22Rv1 (cell line): Measurements from ENCODE around the gene BMAL1.

Source experiments
- H3K27ac ChIP-seq: fragments of 450-650 bp; 2 replicates; pipeline ENCODE4 v1.5.1; 2017
- ZFX ChIP-seq: fragments of 450-650 bp; IDR thresholded peaks from 2 replicates; pipeline ENCODE4 v1.6.1; 2017; ENCODE audit warnings: antibody characterized with exemption, borderline replicate concordance
- TF ChIP-seq, protein P1 (sequence below): fragments of 450-650 bp; IDR thresholded peaks from 2 replicates; pipeline ENCODE4 v1.5.1; 2017; ENCODE audit warnings: mild to moderate bottlenecking

BMAL1 gene

DNA sequence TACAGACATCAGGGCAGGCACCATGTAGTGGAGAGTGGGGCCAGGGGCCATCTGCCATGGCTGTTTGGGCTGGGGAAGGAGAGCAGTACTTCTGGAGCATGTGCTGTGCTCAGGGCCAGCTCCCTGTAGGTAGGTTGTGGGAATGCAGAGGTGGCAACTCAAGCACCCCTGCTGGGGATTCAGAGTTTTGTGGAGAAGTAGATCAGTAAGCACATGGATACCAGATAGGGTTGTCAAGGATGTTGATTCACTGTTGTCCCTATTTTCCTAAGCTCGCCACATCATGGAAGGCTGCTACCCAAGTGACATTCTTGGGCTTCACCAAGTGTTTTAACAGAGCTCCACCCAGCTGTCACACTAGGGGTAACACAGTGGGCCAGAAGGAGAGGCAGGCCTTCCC is 67.2 kb downstream of the BMAL1 start:
- TF ChIP-seq, protein P1, sequence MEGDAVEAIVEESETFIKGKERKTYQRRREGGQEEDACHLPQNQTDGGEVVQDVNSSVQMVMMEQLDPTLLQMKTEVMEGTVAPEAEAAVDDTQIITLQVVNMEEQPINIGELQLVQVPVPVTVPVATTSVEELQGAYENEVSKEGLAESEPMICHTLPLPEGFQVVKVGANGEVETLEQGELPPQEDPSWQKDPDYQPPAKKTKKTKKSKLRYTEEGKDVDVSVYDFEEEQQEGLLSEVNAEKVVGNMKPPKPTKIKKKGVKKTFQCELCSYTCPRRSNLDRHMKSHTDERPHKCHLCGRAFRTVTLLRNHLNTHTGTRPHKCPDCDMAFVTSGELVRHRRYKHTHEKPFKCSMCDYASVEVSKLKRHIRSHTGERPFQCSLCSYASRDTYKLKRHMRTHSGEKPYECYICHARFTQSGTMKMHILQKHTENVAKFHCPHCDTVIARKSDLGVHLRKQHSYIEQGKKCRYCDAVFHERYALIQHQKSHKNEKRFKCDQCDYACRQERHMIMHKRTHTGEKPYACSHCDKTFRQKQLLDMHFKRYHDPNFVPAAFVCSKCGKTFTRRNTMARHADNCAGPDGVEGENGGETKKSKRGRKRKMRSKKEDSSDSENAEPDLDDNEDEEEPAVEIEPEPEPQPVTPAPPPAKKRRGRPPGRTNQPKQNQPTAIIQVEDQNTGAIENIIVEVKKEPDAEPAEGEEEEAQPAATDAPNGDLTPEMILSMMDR: no peak
- TF ChIP-seq ZFX: no peak
- no peak overlapping the region for H3K27ac ChIP-seq

DNA sequence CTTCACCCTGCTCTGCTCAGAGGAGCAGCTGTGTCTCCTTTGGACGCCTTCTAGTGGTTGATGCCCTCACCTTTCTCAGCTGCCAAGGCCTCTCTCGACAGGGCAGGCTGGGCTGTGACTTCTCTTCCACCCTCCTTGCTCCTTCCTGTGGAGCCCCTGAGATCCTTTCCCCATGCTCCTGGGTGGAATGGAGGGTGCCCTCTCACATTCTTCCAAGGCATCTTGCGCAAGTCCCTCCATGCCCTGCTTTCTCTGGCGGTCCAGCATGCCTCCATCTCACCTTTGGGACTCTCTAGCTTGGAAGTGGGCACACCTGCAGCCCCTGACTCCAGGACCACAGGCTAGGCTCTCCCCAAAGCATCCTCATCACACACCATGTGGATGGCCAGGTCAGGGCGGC is 68.9 kb downstream of the BMAL1 start:
- no peak overlapping the region for H3K27ac ChIP-seq
- TF ChIP-seq ZFX: no peak
- TF ChIP-seq, protein P1: no peak

DNA sequence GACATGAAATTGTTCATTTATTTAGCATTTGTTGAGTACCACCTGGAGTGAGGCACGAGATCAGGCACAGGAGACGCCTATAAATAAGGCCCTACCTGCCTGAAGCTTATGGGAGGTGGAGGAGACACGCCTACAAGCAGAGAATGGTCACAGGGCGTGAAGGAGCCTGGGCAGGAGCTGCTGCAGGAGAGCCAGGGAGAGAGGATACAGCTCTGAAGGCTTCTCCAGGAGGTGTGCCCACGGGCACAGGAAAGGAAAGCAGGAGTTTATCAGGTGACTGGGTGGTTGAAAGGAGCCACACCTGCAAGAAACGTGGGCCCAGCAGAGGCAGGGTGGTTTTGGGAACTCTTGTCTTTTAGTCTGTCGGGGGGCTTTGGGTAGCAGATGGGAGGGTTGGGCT is 70.3 kb downstream of the BMAL1 start:
- TF ChIP-seq ZFX: no peak
- TF ChIP-seq, protein P1: no peak
- H3K27ac ChIP-seq: no peak overlapping the region

DNA sequence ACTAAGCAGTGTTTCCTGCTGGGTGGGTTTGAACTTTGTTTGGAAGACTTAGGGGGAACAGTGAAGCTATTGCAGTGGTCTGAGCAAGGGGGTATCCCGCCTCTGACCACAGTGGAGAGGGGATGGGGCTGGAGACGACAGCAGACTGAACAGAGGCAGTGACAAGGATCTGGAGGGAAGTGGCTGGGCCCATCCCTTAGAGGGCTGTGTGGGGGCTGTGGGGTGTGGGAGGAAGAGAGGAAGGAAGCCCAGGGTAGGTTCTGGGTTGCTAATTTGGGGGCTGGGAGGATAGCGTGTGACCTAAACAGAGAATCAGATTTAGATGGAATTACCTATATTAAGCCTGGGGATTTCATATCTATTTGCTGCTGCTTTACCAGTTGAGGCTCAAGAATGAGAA is 70.7 kb downstream of the BMAL1 start:
- no peak overlapping the region for H3K27ac ChIP-seq
- no peak for TF ChIP-seq ZFX
- TF ChIP-seq, protein P1: no peak

DNA sequence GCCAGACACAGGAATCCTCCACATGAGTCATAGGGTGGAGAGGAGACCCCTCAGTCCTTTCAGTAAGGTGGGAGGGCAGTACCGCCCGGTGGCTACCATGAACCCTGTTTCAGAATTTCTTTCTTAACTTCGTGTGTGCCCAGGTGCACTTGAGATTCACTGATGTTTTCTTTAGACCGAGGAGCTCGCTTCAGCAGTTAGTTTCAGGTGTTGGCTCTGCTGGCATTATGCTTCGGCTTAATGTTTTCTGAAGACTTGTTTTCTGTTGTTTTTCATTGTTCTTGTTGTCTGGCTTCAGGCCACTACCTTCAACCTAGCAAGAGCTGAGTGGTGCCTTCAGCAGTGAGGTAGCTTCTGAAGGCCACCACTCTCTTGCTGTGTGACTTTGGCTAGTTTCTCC is 71.5 kb downstream of the BMAL1 start:
- TF ChIP-seq, protein P1: no peak
- no peak for TF ChIP-seq ZFX
- H3K27ac ChIP-seq: no peak overlapping the region

DNA sequence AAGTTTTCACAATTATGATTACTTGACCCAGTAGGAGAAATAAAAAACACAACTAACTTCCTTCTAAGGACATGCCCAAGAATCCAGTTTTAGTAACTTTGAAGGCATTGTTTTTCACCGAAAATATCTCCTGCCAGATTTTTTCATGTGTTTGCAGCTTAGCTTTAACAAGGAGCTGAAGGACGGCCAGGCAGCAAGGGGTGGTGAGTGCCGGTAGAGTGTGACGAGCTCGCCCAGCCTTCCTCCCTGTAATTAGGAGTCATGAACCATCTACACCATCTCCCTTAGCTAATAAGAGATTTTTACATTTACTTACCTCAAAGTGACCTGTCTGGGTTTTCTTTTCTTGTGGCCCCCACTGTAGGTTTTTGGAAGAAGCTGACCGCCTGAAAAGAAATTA is 72.0 kb downstream of the BMAL1 start:
- no peak overlapping the region for H3K27ac ChIP-seq
- TF ChIP-seq, protein P1: no peak
- TF ChIP-seq ZFX: no peak

DNA sequence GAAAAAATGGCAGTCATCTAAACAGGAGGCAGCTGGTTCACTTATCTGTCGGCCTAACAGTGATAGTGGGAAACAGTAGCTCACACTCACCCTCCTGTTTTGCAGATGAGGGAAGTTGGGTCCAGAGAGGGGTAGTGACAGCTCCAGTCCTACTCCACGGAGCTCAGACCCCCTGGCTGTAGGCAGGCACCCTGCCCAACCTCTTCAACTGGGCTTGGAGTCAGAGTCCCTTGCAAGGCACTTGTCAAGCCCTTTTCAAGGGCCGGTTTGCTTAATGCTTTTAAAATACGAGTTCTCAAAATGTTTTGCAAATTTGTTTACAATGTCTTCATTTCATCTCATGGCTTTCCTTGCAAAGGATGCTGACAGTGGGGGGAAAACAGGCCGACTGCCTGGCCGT is 75.1 kb downstream of the BMAL1 start:
- H3K27ac ChIP-seq: no peak overlapping the region
- no peak for TF ChIP-seq ZFX
- TF ChIP-seq, protein P1: no peak
